Measurements from ENCODE around the gene CLNS1A.
"Not testable (repeated sequence)": the region's sequence is repeated elsewhere in the genome, so short reads cannot be mapped to it uniquely, and the experiment has no call there.

The CLNS1A gene

DNA sequence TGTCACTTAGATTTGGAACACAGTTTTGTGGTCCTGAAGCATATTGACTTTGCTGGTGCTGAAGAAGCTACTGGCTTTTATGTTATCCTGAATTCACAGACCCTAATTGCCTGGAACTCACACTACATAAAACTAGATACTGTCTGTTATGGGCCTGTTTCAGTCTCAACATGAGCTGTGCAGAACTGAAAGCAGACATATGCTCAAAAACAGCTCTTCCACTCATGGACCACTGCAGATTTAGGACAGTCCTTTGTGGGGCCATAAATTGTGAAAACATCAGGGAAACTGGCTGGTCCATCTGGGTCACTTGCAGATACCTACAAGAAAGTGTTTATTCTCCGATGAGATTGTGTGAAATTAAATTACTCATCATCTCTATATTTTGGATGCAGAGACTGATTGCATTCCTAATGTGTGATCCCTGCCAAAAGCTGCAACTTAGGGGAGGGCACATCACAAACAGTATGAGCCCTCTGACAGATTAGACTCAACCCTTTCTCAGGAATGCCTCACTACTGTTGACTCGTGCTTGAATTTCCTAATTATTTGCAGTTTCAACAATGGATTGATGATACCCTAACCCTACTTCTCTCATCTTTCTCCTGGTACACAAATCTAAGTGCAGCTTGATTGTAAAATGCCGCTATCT lies 10.2 kb upstream of the CLNS1A start:
- TF ChIP-seq, protein P1, sequence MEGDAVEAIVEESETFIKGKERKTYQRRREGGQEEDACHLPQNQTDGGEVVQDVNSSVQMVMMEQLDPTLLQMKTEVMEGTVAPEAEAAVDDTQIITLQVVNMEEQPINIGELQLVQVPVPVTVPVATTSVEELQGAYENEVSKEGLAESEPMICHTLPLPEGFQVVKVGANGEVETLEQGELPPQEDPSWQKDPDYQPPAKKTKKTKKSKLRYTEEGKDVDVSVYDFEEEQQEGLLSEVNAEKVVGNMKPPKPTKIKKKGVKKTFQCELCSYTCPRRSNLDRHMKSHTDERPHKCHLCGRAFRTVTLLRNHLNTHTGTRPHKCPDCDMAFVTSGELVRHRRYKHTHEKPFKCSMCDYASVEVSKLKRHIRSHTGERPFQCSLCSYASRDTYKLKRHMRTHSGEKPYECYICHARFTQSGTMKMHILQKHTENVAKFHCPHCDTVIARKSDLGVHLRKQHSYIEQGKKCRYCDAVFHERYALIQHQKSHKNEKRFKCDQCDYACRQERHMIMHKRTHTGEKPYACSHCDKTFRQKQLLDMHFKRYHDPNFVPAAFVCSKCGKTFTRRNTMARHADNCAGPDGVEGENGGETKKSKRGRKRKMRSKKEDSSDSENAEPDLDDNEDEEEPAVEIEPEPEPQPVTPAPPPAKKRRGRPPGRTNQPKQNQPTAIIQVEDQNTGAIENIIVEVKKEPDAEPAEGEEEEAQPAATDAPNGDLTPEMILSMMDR (IDR thresholded peaks at IDR 0.05; ENCODE audit: low read depth, low read length) = no peak
- DNase-seq (ENCODE audit: extremely low read depth, low read depth) = no peak

GRCh38 chr11:77644887-77645286 lies 7.3 kb upstream of the CLNS1A start:
- DNase-seq (ENCODE audit: extremely low read depth, low read depth) = no peak
- TF ChIP-seq, protein P1 (IDR thresholded peaks at IDR 0.05; ENCODE audit: low read depth, low read length) = no peak

- TF ChIP-seq, protein P1 (IDR thresholded peaks at IDR 0.05; ENCODE audit: low read depth, low read length) = no peak
- DNase-seq (ENCODE audit: extremely low read depth, low read depth) = no peak
These were observed 4.6 kb upstream of the CLNS1A start for GRCh38 chr11:77642228-77642627.

DNA sequence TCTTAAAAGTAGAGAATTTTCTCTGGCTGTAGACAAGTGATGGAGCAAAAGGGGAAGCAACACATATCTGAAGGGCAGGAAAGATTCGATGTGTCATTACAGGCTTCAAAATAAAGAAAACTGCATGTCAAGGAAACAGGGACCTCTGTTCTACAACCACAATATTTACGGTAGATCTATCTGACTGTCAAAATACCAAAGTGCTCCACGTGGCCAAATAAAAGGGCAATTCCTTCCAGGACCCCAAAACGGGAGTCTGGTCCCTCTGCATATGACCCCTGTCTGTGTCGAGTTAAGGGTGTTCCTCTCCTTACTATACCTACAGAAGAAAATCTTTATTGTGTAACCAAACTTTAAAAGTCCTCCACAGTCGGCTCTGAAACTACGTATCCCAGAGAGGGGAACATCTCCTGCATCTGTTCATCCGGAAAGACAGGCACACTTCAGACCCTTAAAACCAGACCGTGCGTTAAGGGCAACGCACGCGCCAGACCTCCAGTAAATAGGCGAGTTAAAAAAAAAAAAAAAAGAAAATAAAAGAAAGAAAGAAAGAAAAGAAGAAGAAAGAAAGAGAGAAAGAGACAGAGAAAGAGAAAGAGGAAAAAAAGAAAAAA lies 756 bp downstream of the CLNS1A start:
- TF ChIP-seq, protein P1 (IDR thresholded peaks at IDR 0.05; ENCODE audit: low read depth, low read length) = no peak
- DNase-seq (ENCODE audit: extremely low read depth, low read depth) = no peak

DNA sequence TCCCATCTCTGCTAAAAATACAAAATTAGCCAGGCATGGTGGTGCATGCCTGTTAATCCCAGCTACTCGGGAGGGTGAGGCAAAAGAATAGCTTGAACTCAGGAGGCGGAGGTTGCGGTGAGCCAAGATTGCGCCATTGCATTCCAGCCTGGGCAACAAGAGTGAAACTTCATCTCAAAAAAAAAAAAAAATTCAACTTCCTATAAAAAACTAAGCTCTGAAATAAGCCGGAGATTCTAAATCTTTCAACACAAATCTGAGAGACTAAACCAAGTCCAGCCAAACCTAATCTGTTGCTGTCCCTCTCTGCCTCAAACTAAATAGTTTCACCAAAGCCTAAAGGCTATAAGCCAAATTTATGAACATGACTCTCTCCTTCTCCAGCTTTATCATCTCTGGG lies 3.7 kb downstream of the CLNS1A start:
- not testable (repeated sequence) for DNase-seq (ENCODE audit: extremely low read depth, low read depth)

- TF ChIP-seq, protein P1 (IDR thresholded peaks at IDR 0.05; ENCODE audit: low read depth, low read length) = no peak
- no peak for DNase-seq (ENCODE audit: extremely low read depth, low read depth)
These were observed 7.4 kb downstream of the CLNS1A start for GRCh38 chr11:77630157-77630710.

DNA sequence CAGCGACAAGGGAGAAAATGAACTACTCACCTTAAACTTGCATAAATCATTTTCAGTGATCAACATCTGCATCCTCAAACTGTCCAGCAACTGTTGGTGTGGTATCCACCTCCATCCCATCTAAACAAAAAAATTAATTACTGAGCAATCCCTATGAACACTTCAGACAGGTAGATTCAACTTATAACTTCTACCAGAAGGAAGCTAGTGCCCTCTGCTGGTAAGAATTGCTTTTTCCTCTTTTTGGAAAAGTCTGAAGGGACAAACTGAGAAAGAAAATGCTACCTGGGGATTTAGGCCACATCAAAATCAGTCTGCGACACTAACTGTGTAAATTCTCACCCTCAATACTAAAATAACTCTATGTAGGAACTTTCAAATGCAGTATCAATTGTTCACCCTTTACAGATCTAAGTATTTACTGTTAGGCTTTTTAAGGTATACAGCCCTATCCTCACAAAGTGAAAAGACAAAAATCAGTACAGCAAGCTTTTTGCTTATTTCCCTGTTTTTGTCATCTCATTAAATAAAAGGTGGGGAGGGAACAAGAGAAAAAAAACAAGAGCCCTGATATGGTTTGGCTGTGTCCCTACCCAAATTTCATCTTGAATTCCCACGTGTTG lies 17.9 kb downstream of the CLNS1A start:
- TF ChIP-seq, protein P1 (IDR thresholded peaks at IDR 0.05; ENCODE audit: low read depth, low read length) = peak; percentile 69
- no peak for DNase-seq (ENCODE audit: extremely low read depth, low read depth)
